GM12878 (cell line): ENCODE measurements around the gene CAMK2B. TPM values are rescaled to one million over a fixed set of nuclear protein-coding genes. Genes with fewer than 3 reads are reported as not detected.

Source experiments
- BCLAF1 ChIP-seq: fragments of 450-650 bp; IDR thresholded peaks from 2 replicates; pipeline ENCODE4 v1.6.1; 2017; ENCODE audit warnings: antibody characterized with exemption, mild to moderate bottlenecking, moderate library complexity
- NR2C2 ChIP-seq: IDR thresholded peaks from 2 replicates; pipeline ENCODE4 v1.6.1; 2011; ENCODE audit warnings: borderline replicate concordance, low read depth; ENCODE audit not compliant: control insufficient read depth, insufficient read length
- POU2F2 ChIP-seq: IDR thresholded peaks from 3 replicates; pipeline ENCODE4 v1.6.1; 2011; ENCODE audit warnings: low read depth, mild to moderate bottlenecking, low read length, borderline replicate concordance
- REST ChIP-seq: IDR thresholded peaks from 2 replicates; pipeline ENCODE4 v1.6.1; 2012; ENCODE audit warnings: mild to moderate bottlenecking, low read depth, low read length
- SMAD1 ChIP-seq: fragments of 450-650 bp; IDR thresholded peaks from 2 replicates; pipeline ENCODE4 v1.6.1; 2018; ENCODE audit warnings: mild to moderate bottlenecking, low read depth; ENCODE audit not compliant: partially characterized antibody
- polyA plus RNA-seq, 11 experiments: library from polyadenylated mRNA; depleted of rRNA in 4 of 11; unstranded in 6 of 11; stranded (reverse) in 5 of 11; fragments of >200 nt; fragmentation: Nextera tagmentation in 4 of 11; fragmentation: Illumina TruSeq in 1 of 11; extraction: Ambion mirVana in 4 of 11; extraction: Trizol in 1 of 11; gene quantifications; 1 replicate in 1 of 11; 2 replicates in 10 of 11; pipeline versions ENCODE4 v1.2.1 to v1.2.3, GENCODE V29; 2011 to 2016; ENCODE audit warnings: inconsistent platforms in 2 of 11, missing spikeins in 2 of 11, low read depth in 1 of 11
- total RNA-seq, 4 experiments: library from RNA; depleted of rRNA in 3 of 4; stranded (reverse); fragments of >200 nt in 3 of 4; fragmentation: Illumina TruSeq in 1 of 4; extraction: Trizol in 1 of 4; gene quantifications; 2 replicates each; pipeline versions ENCODE4 v1.2.1 to v1.2.3, GENCODE V29; 2013 to 2021

The CAMK2B gene
- total and polyA plus RNA-seq, 10 of the 15 experiments (the other 5 are each of a cell fraction or from before 2014, with no cell fraction given): 0.06 to 0.23 (median 0.11) TPM; not detected in 5

GRCh38 chr7:44327981-44328380 lies 2.6 kb upstream of the CAMK2B start (continued):
- no peak for TF ChIP-seq BCLAF1
- TF ChIP-seq REST: no peak
- no peak for TF ChIP-seq SMAD1
- TF ChIP-seq POU2F2: no peak
- no peak for TF ChIP-seq NR2C2
